ENCODE data around the gene CRYBG1.

The CRYBG1 gene, protein sequence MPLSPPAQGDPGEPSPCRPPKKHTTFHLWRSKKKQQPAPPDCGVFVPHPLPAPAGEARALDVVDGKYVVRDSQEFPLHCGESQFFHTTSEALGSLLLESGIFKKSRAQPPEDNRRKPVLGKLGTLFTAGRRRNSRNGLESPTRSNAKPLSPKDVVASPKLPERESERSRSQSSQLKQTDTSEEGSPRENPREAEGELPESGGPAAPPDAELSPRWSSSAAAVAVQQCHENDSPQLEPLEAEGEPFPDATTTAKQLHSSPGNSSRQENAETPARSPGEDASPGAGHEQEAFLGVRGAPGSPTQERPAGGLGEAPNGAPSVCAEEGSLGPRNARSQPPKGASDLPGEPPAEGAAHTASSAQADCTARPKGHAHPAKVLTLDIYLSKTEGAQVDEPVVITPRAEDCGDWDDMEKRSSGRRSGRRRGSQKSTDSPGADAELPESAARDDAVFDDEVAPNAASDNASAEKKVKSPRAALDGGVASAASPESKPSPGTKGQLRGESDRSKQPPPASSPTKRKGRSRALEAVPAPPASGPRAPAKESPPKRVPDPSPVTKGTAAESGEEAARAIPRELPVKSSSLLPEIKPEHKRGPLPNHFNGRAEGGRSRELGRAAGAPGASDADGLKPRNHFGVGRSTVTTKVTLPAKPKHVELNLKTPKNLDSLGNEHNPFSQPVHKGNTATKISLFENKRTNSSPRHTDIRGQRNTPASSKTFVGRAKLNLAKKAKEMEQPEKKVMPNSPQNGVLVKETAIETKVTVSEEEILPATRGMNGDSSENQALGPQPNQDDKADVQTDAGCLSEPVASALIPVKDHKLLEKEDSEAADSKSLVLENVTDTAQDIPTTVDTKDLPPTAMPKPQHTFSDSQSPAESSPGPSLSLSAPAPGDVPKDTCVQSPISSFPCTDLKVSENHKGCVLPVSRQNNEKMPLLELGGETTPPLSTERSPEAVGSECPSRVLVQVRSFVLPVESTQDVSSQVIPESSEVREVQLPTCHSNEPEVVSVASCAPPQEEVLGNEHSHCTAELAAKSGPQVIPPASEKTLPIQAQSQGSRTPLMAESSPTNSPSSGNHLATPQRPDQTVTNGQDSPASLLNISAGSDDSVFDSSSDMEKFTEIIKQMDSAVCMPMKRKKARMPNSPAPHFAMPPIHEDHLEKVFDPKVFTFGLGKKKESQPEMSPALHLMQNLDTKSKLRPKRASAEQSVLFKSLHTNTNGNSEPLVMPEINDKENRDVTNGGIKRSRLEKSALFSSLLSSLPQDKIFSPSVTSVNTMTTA (N-terminal part only)

DNA sequence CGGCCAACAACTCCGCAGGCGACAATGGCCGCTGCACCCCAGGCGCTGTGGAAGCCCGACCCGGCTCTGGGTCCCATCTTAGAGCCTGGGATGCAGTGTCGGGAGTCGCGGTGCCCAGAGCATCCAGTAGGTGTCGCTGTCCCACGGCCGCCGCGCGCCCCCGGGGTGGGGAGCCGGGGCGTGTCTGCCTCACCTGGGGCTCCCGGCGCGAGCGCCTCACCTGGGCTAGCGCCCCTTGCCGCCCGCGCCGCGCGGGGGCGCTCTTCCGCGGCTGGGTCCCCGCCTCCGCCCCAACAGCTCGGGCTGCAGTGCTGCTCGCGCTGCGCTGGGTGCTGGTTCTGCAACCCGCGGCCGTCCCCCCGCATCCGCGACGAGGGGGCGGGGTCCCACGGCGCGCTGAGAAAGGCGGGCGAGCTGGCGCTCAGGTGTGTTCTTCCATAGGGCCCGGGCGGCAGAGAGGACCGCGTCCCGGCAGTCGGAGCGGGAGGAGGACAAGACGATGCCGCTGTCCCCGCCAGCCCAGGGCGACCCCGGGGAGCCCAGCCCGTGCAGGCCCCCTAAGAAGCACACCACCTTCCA lies at the start of gene CRYBG1:
Gene CRYBG1 (plus strand): TSS at position 308 of the 579 bp plus-strand sequence. CDS start 192 bp downstream, at position 500.
- DNase-seq (ENCODE audit: low read depth): peak; percentile 41

DNA sequence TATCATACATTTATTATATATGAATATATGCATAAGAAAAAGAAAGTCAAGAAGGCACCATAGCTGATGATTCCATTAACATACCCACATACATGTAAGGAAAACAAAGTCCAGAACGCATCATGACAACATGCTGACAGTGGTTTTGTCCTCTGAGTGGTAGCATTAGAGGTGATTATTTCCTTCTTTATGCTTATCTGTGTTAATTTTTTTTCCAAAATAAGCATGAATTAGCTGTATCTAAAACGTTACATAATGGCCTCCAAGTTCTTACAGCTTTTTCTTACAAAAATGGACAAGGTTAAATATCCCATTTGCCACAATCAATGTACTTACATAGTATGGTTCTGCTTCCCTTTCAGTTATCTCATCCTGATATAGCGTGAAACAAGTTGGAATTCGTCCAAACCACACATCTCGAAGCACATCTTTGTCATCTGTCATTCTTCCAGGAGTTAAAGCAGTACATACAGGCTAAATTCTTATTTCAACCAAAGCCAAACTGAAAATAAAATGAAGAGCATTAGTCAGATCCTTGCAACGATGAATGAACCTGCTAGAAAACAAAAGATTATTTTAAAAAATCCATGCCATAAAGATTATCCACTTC lies 44.6 kb upstream of the CRYBG1 start:
- no peak for DNase-seq (ENCODE audit: low read depth)

DNA sequence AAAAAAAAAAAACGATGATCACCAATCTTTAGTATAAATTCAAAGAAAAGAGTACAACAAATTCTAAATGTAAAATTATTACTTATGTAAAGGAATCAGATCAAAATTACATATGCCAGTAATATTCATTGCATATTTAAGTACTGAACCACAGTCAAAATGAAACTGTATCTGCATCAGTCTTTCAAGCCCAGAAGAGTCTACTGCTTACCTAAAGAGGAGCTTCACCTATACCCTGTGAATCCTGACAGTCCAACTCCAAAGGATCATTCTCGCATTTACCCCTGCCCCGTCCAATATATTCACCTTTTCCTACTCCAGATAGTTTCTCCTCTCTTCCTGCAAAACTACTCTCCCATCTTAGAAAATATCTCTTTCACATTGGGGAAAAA lies 44.1 kb upstream of the CRYBG1 start:
- no peak for DNase-seq (ENCODE audit: low read depth)

- DNase-seq (ENCODE audit: low read depth): no peak
Observed at GRCh38 chr6:106318061-106318460, 42.5 kb upstream of the CRYBG1 start.

- DNase-seq (ENCODE audit: low read depth): no peak
Observed at GRCh38 chr6:106318851-106319250, 41.7 kb upstream of the CRYBG1 start.

GRCh38 chr6:106321940-106322339 lies 38.6 kb upstream of the CRYBG1 start:
- DNase-seq (ENCODE audit: low read depth): no peak

- no peak for DNase-seq (ENCODE audit: low read depth)
Observed at GRCh38 chr6:106324726-106325335, 35.7 kb upstream of the CRYBG1 start.

GRCh38 chr6:106325336-106326178 lies 35.0 kb upstream of the CRYBG1 start, which contains the start of gene ATG5:
Gene ATG5 (minus strand): TSS chr6:106325760. CDS start chr6:106316208, 9,552 bp downstream.
- peak; percentile 100 for DNase-seq (ENCODE audit: low read depth)

GRCh38 chr6:106334646-106335448 lies 25.7 kb upstream of the CRYBG1 start:
- no peak for DNase-seq (ENCODE audit: low read depth)

GRCh38 chr6:106339334-106340029 lies 21.0 kb upstream of the CRYBG1 start:
- no peak for DNase-seq (ENCODE audit: low read depth)

DNA sequence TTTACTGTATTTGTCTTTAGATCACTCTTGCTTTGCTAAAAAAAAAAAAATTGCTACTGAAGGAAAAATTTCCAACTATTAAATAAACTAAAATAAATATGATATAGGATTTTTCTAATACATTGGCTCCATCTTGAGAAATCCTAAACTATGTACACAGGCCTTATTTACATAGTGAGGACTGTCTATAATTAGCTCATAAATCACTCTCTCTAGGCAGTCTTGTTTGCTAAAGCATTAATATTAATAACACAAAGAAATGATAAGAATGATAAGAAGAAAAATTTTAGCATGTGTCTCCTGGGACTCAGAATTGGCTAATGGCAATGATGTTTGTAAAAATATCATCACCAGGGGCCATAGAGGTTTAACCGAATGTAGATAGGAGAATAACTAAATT lies 13.3 kb upstream of the CRYBG1 start:
- DNase-seq (ENCODE audit: low read depth): no peak

- DNase-seq (ENCODE audit: low read depth): no peak
Observed at GRCh38 chr6:106356378-106356777, 4.1 kb upstream of the CRYBG1 start.

- no peak for DNase-seq (ENCODE audit: low read depth)
Observed at GRCh38 chr6:106359959-106360409, 533 bp upstream of the CRYBG1 start.

DNA sequence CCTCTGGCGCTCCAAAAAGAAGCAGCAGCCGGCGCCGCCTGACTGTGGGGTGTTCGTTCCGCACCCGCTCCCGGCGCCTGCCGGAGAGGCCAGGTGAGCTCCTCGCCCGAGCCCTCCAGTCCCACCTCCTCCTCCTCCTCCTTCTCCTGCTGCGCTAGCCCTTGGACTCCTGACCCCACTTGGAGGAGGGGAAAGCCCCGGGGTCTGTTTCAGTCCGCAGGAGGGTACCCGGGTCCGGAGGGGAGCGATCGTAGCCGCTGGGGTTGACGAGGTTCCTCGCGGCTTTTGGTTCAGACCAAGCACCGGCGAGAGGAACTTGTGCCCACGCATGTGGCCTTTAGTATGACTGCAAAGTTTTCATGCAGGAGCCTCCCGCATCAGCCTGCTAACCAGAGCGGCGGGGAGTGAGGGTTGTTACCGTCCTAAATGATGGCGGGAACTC lies 493 bp downstream of the CRYBG1 start:
- no peak for DNase-seq (ENCODE audit: low read depth)

DNA sequence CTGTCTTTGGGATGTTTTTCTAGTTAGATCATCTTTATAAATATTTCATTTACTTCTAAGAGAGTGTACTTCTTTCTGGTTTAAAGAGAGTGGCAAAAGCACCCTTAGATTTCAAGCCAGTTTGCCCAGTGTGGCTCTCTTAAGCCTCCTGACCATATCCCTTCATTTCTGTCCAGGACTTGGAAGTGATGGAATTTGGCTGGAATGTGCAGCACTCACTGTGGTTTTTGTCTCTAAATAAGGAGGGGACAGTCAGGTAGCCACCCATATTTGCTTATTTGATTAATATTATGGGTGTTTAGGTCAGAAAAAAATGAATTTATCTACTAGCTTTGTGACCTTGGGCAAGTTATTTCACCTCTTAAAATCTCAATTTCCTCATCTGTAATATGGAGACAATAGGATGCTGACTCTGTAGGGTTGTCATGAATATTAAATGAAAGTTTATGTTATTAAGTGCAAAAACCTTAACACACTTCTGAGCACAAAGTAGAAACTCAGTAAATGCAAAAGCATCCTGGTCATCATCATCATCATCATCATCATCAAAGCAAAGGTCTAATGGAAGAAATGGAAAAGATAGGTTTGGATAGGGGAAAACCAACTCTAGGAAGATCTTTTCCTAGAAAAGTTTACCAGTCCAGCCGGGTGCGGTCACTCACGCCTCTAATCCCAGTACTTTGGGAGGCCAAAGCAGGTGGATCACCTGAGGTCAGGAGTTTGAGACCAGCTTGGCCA lies 3.1 kb downstream of the CRYBG1 start:
- no peak for DNase-seq (ENCODE audit: low read depth)

DNA sequence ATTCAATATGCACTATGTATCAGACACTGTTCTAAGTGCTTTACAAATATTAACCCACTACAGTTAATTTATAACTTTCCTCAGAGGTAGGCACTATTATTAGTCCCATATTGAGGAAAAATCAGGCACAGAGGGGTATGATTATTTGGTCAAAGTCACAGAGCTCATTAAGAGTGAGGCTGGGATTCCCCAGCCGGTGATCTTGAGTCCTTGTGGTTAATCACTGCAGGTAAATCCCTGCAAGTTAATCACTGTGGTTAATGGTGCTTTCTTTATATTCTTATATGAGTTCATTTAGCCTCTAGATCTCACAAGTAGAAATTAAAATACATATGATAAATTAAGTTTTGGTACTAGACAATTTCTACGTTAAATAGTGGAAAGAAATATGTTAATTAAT lies 9.2 kb downstream of the CRYBG1 start:
- no peak for DNase-seq (ENCODE audit: low read depth)

GRCh38 chr6:106370639-106371038 lies 10.1 kb downstream of the CRYBG1 start:
- DNase-seq (ENCODE audit: low read depth): no peak

All from stimulated activated CD8-positive, alpha-beta memory T cell treated with anti-CD3 and anti-CD28 coated beads, Interleukin-15, amount 100 ng/mL, for 24 hours (primary cell).